Activated B cell treated with CpG ODN at 0.5 μM for 24 hours (primary cell): Measurements from ENCODE around the gene CSPG4. TPM values are rescaled to one million over a fixed set of nuclear protein-coding genes. Genes with fewer than 3 reads are reported as not detected.
A peak's percentile ranks its signal among the peaks of the same experiment; 100 is the strongest.

Source experiments
- ATAC-seq: fragments of 200-7000 bp; cut with Tn5 transposase; one replicate; pipeline ENCODE4 v1.10.0; 2021; ENCODE audit warnings: low read depth, mild to moderate bottlenecking, moderate library complexity
- CTCF ChIA-PET: fragments of 350-600 bp; sonication (Branson Sonifier 250); formaldehyde crosslinking; loops from one replicate; lab custom pipeline; 2021; ENCODE audit warnings: antibody characterized with exemption; lab: Charles Lee
- POLR2A ChIA-PET: fragments of 350-600 bp; sonication (Branson Sonifier 250); formaldehyde crosslinking; loops from one replicate; lab custom pipeline; 2021; ENCODE audit warnings: antibody characterized with exemption; lab: Charles Lee
- DNase-seq: peaks from one replicate; pipeline ENCODE4 v3.0.0; 2022
- H3K27ac Mint-ChIP-seq: one replicate; pipeline ENCODE4 v1.8.0; 2020; ENCODE audit warnings: mixed read lengths
- H3K27me3 Mint-ChIP-seq: one replicate; pipeline ENCODE4 v1.8.0; 2021; ENCODE audit warnings: mixed read lengths
- H3K36me3 Mint-ChIP-seq: one replicate; pipeline ENCODE4 v1.8.0; 2021; ENCODE audit warnings: low read depth, mixed read lengths
- H3K4me1 Mint-ChIP-seq: one replicate; pipeline ENCODE4 v1.8.0; 2021; ENCODE audit warnings: mixed read lengths
- H3K4me3 Mint-ChIP-seq: one replicate; pipeline ENCODE4 v1.8.0; 2020; ENCODE audit warnings: mild to moderate bottlenecking, mixed read lengths
- H3K9me3 Mint-ChIP-seq: one replicate; pipeline ENCODE4 v1.8.0; 2020; ENCODE audit warnings: mixed read lengths
- CTCF ChIP-seq: fragments of 200-600 bp; IDR thresholded peaks from one replicate; pipeline ENCODE4 v1.8.0; 2022; ENCODE audit warnings: antibody characterized with exemption, mild to moderate bottlenecking
- intact Hi-C: fragments of 100-400 bp; cut with micrococcal nuclease; formaldehyde crosslinking; loops from one replicate; pipeline ENCODE4 v1.15.1; 2024
- total RNA-seq: library from RNA; stranded (reverse); gene quantifications from 2 replicates; pipeline ENCODE4 v1.2.3, GENCODE V29; 2022

CSPG4 gene
- total RNA-seq, 1 donor from 2014 or later, result not detected

- Mint-ChIP-seq H3K4me3 (no peak overlapping the region), H3K27me3 (peaks cover 19% of the 10 kb centered on the region), H3K36me3 (no peaks in the 10 kb centered on the region), H3K9me3 (no peaks in the 10 kb centered on the region), H3K27ac (no peak overlapping the region), H3K4me1 (peaks cover 14% of the 10 kb centered on the region)
- DNase-seq (no peak), ATAC-seq (no peak)
- ChIA-PET POLR2A (no interaction called here), CTCF (no interaction called here)
- no peak for TF ChIP-seq CTCF
- intact Hi-C loops, result loop anchor here (5.0 kb wide), 1 partner anchor 202 kb away; no protein-coding TSS in a partner anchor
These were observed 12.5 kb upstream of the CSPG4 start for GRCh38 chr15:75725006-75725718.

GRCh38 chr15:75723847-75724660, 11.4 kb upstream of the CSPG4 start:
- no peaks in the 10 kb centered on the region for H3K36me3 Mint-ChIP-seq
- H3K27me3 Mint-ChIP-seq, result peaks cover 19% of the 10 kb centered on the region
- no peak overlapping the region for H3K4me3 Mint-ChIP-seq
- H3K4me1 Mint-ChIP-seq, result peaks cover 14% of the 10 kb centered on the region
- TF ChIP-seq CTCF, result no peak
- POLR2A ChIA-PET, result interaction anchor here (0.6 to 1.1 kb wide), 3 partner anchors 14 to 1338 kb away, joined by 3 to 5 read pairs (median 4); partner anchors contain the start of gene SIN3A
- H3K9me3 Mint-ChIP-seq, result no peaks in the 10 kb centered on the region
- no peak for DNase-seq
- peak; percentile 61 for ATAC-seq
- CTCF ChIA-PET, result interaction anchor here (1.1 kb wide), 1 partner anchor 78 kb away, joined by 3 read pairs; no protein-coding TSS in a partner anchor
- H3K27ac Mint-ChIP-seq, result no peak overlapping the region
- intact Hi-C loops, result no loop called here

GRCh38 chr15:75723171-75723846, 10.7 kb upstream of the CSPG4 start:
- ATAC-seq (no peak), DNase-seq (no peak)
- ChIA-PET POLR2A (interaction anchor here (0.6 to 1.1 kb wide), 3 partner anchors 15 to 1338 kb away, joined by 3 to 5 read pairs (median 4); partner anchors contain the start of gene SIN3A), CTCF (interaction anchor here (1.1 kb wide), 1 partner anchor 78 kb away, joined by 3 read pairs; no protein-coding TSS in a partner anchor)
- no peak for TF ChIP-seq CTCF
- Mint-ChIP-seq H3K27me3 (peaks cover 19% of the 10 kb centered on the region), H3K9me3 (no peaks in the 10 kb centered on the region), H3K27ac (no peak overlapping the region), H3K4me3 (no peak overlapping the region), H3K36me3 (no peaks in the 10 kb centered on the region), H3K4me1 (peaks cover 14% of the 10 kb centered on the region)
- intact Hi-C loops, result no loop called here

GRCh38 chr15:75721923-75722870, 9.5 kb upstream of the CSPG4 start:
- H3K36me3 Mint-ChIP-seq, result no peaks in the 10 kb centered on the region
- POLR2A ChIA-PET, result no interaction called here
- intact Hi-C loops, result no loop called here
- peaks cover 11% of the 10 kb centered on the region for H3K27me3 Mint-ChIP-seq
- H3K9me3 Mint-ChIP-seq, result no peaks in the 10 kb centered on the region
- H3K4me1 Mint-ChIP-seq, result peaks cover 14% of the 10 kb centered on the region
- CTCF ChIA-PET, result no interaction called here
- DNase-seq (no peak), ATAC-seq (no peak)
- no peak for TF ChIP-seq CTCF
- H3K27ac Mint-ChIP-seq, result no peak overlapping the region
- H3K4me3 Mint-ChIP-seq, result no peak overlapping the region
